SK-N-SH treated with all-trans-retinoic acid at 6 μM for 48 hours (cell line): ENCODE data around the gene SEC23IP.
"Not testable (repeated sequence)": the region's sequence is repeated elsewhere in the genome, so short reads cannot be mapped to it uniquely, and the experiment has no call there.

Source experiments
- ATAC-seq: fragments of 200-7000 bp; cut with Tn5 transposase; 3 replicates; pipeline ENCODE4 v1.9.1; 2020; ENCODE audit warnings: mild to moderate bottlenecking, moderate library complexity
- ARNTL ChIP-seq: fragments of 450-650 bp; formaldehyde crosslinking; IDR thresholded peaks from 2 replicates; pipeline ENCODE4 v1.5.0; 2020; ENCODE audit warnings: low read depth, mild to moderate bottlenecking, moderate library complexity, borderline replicate concordance
- BACH2 ChIP-seq: fragments of 250-450 bp; sonication (Bioruptor Pico); IDR thresholded peaks from 2 replicates; pipeline ENCODE4 v1.9.0; 2021; ENCODE audit warnings: mild to moderate bottlenecking, borderline replicate concordance
- CSDC2 ChIP-seq: fragments of 250-450 bp; sonication (Bioruptor Pico); IDR thresholded peaks from 2 replicates; pipeline ENCODE4 v1.5.0; 2020; ENCODE audit warnings: mild to moderate bottlenecking, moderate library complexity
- ESRRG ChIP-seq: fragments of 250-450 bp; sonication (Bioruptor Pico); IDR thresholded peaks from 2 replicates; pipeline ENCODE4 v1.6.1; 2021; ENCODE audit warnings: mild to moderate bottlenecking
- GLIS3 ChIP-seq: fragments of 250-450 bp; sonication (Bioruptor Pico); IDR thresholded peaks from 2 replicates; pipeline ENCODE4 v1.5.0; 2020; ENCODE audit warnings: mild to moderate bottlenecking, moderate library complexity
- ISL1 ChIP-seq: fragments of 250-450 bp; sonication (Bioruptor Pico); IDR thresholded peaks from 2 replicates; pipeline ENCODE4 v2.1.2; 2022; ENCODE audit warnings: mild to moderate bottlenecking, moderate library complexity
- OSR1 ChIP-seq: fragments of 250-450 bp; sonication (Bioruptor Pico); IDR thresholded peaks from 2 replicates; pipeline ENCODE4 v1.8.0; 2022; ENCODE audit warnings: moderate library complexity, mild to moderate bottlenecking, inconsistent platforms
- PPARA ChIP-seq: fragments of 250-450 bp; sonication (Bioruptor Pico); IDR thresholded peaks from 2 replicates; pipeline ENCODE4 v1.5.0; 2020; ENCODE audit warnings: mild to moderate bottlenecking, borderline replicate concordance
- RARB ChIP-seq: fragments of 250-450 bp; sonication (Bioruptor Pico); IDR thresholded peaks from 2 replicates; pipeline ENCODE4 v1.8.0; 2021; ENCODE audit warnings: mild to moderate bottlenecking, moderate library complexity
- SNAI2 ChIP-seq: fragments of 250-450 bp; sonication (Bioruptor Pico); IDR thresholded peaks from 2 replicates; pipeline ENCODE4 v1.5.0; 2020; ENCODE audit warnings: mild to moderate bottlenecking, moderate library complexity
- TCF4 ChIP-seq: fragments of 250-450 bp; sonication (Bioruptor Pico); IDR thresholded peaks from 2 replicates; pipeline ENCODE4 v1.8.0; 2021; ENCODE audit warnings: mild to moderate bottlenecking, moderate library complexity, borderline replicate concordance
- ZC3H10 ChIP-seq: fragments of 250-450 bp; sonication (Bioruptor Pico); IDR thresholded peaks from 2 replicates; pipeline ENCODE4 v1.5.1; 2021; ENCODE audit warnings: mild to moderate bottlenecking, moderate library complexity
- ZFP3 ChIP-seq: fragments of 250-450 bp; sonication (Bioruptor Pico); IDR thresholded peaks from 2 replicates; pipeline ENCODE4 v1.5.0; 2020; ENCODE audit warnings: mild to moderate bottlenecking, moderate library complexity
- ZFP30 ChIP-seq: fragments of 450-650 bp; formaldehyde crosslinking; IDR thresholded peaks from 2 replicates; pipeline ENCODE4 v1.5.0; 2022; ENCODE audit warnings: mild to moderate bottlenecking, moderate library complexity
- ZNF565 ChIP-seq: fragments of 450-650 bp; formaldehyde crosslinking; conservative IDR thresholded peaks from 2 replicates; pipeline ENCODE4 v1.5.0; 2020; ENCODE audit warnings: low read depth, mild to moderate bottlenecking, moderate library complexity
- ZNF70 ChIP-seq: fragments of 450-650 bp; formaldehyde crosslinking; IDR thresholded peaks from 2 replicates; pipeline ENCODE4 v1.5.0; 2020; ENCODE audit warnings: mild to moderate bottlenecking, moderate library complexity
- ZNF8 ChIP-seq: fragments of 450-650 bp; formaldehyde crosslinking; IDR thresholded peaks from 2 replicates; pipeline ENCODE4 v1.5.0; 2020; ENCODE audit warnings: mild to moderate bottlenecking, moderate library complexity
- TF ChIP-seq, protein P1 (sequence below): fragments of 250-450 bp; sonication (Bioruptor Pico); IDR thresholded peaks from 2 replicates; pipeline ENCODE4 v1.5.1; 2021; ENCODE audit warnings: mild to moderate bottlenecking, moderate library complexity
- TF ChIP-seq, protein P2 (sequence below): fragments of 250-450 bp; sonication (Bioruptor Pico); IDR thresholded peaks from 2 replicates; pipeline ENCODE4 v1.5.1; 2020; ENCODE audit warnings: low read depth, mild to moderate bottlenecking, moderate library complexity
- TF ChIP-seq, protein P3 (sequence below): fragments of 250-450 bp; sonication (Bioruptor Pico); IDR thresholded peaks from 2 replicates; pipeline ENCODE4 v1.8.0; 2021; ENCODE audit warnings: low read depth, mild to moderate bottlenecking, moderate library complexity, borderline replicate concordance
- TF ChIP-seq, protein P4 (sequence below): fragments of 250-450 bp; sonication (Bioruptor Pico); IDR thresholded peaks from 2 replicates; pipeline ENCODE4 v1.5.0; 2020; ENCODE audit warnings: mild to moderate bottlenecking, moderate library complexity
- TF ChIP-seq, protein P5 (sequence below): fragments of 250-450 bp; sonication (Bioruptor Pico); IDR thresholded peaks from 2 replicates; pipeline ENCODE4 v1.8.0; 2020; ENCODE audit warnings: mild to moderate bottlenecking, moderate library complexity, borderline replicate concordance

The SEC23IP gene

DNA sequence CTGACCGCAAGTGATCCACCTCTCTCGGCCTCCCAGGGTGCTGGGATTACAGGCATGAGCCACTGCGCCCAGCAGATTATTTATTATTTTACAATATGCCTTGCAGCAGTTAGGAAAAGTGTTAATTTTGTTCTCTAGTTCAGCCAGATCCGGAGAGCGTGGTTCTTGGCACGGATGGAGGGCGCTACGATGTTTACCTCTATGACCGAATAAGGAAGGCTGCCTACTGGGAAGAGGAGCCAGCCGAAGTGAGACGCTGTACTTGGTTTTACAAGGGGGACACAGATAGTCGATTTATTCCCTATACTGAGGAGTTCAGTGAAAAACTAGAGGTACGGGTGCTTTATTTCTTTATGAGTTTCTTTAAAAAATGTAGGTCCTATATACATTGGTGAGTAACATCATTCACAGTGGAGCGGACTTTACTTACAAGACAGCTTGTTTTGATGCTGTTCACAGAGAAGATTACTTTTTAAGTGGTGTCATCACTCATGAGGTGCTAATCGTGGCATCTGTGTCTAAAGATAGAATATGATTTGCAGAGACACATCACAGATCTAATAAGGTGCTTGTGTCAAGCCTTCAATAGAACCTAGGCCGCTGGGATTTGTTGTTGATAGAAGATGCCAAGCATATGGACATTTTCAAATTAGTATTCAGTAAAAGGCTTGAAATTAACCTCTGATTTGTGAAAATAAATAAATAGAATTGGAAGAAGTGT lies 11.6 kb downstream of the SEC23IP start:
- ATAC-seq, result no peak
- TF ChIP-seq GLIS3, result no peak
- no peak for TF ChIP-seq CSDC2
- TF ChIP-seq, protein P1, sequence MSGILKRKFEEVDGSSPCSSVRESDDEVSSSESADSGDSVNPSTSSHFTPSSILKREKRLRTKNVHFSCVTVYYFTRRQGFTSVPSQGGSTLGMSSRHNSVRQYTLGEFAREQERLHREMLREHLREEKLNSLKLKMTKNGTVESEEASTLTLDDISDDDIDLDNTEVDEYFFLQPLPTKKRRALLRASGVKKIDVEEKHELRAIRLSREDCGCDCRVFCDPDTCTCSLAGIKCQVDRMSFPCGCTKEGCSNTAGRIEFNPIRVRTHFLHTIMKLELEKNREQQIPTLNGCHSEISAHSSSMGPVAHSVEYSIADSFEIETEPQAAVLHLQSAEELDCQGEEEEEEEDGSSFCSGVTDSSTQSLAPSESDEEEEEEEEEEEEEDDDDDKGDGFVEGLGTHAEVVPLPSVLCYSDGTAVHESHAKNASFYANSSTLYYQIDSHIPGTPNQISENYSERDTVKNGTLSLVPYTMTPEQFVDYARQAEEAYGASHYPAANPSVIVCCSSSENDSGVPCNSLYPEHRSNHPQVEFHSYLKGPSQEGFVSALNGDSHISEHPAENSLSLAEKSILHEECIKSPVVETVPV (CRISPR knock-in tag), result no peak
- TF ChIP-seq ISL1, result no peak
- TF ChIP-seq BACH2, result no peak
- TF ChIP-seq RARB, result no peak
- TF ChIP-seq ZC3H10 (CRISPR knock-in tag), result no peak
- TF ChIP-seq OSR1 (CRISPR knock-in tag), result no peak
- no peak for TF ChIP-seq ZFP3 (CRISPR knock-in tag)
- TF ChIP-seq, protein P2, sequence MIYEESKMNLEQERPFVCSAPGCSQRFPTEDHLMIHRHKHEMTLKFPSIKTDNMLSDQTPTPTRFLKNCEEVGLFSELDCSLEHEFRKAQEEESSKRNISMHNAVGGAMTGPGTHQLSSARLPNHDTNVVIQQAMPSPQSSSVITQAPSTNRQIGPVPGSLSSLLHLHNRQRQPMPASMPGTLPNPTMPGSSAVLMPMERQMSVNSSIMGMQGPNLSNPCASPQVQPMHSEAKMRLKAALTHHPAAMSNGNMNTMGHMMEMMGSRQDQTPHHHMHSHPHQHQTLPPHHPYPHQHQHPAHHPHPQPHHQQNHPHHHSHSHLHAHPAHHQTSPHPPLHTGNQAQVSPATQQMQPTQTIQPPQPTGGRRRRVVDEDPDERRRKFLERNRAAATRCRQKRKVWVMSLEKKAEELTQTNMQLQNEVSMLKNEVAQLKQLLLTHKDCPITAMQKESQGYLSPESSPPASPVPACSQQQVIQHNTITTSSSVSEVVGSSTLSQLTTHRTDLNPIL, result no peak
- TF ChIP-seq, protein P3, sequence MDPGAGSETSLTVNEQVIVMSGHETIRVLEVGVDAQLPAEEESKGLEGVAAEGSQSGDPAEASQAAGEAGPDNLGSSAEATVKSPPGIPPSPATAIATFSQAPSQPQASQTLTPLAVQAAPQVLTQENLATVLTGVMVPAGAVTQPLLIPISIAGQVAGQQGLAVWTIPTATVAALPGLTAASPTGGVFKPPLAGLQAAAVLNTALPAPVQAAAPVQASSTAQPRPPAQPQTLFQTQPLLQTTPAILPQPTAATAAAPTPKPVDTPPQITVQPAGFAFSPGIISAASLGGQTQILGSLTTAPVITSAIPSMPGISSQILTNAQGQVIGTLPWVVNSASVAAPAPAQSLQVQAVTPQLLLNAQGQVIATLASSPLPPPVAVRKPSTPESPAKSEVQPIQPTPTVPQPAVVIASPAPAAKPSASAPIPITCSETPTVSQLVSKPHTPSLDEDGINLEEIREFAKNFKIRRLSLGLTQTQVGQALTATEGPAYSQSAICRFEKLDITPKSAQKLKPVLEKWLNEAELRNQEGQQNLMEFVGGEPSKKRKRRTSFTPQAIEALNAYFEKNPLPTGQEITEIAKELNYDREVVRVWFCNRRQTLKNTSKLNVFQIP (CRISPR knock-in tag), result no peak
- TF ChIP-seq, protein P4, sequence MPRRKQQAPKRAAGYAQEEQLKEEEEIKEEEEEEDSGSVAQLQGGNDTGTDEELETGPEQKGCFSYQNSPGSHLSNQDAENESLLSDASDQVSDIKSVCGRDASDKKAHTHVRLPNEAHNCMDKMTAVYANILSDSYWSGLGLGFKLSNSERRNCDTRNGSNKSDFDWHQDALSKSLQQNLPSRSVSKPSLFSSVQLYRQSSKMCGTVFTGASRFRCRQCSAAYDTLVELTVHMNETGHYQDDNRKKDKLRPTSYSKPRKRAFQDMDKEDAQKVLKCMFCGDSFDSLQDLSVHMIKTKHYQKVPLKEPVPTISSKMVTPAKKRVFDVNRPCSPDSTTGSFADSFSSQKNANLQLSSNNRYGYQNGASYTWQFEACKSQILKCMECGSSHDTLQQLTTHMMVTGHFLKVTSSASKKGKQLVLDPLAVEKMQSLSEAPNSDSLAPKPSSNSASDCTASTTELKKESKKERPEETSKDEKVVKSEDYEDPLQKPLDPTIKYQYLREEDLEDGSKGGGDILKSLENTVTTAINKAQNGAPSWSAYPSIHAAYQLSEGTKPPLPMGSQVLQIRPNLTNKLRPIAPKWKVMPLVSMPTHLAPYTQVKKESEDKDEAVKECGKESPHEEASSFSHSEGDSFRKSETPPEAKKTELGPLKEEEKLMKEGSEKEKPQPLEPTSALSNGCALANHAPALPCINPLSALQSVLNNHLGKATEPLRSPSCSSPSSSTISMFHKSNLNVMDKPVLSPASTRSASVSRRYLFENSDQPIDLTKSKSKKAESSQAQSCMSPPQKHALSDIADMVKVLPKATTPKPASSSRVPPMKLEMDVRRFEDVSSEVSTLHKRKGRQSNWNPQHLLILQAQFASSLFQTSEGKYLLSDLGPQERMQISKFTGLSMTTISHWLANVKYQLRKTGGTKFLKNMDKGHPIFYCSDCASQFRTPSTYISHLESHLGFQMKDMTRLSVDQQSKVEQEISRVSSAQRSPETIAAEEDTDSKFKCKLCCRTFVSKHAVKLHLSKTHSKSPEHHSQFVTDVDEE (CRISPR knock-in tag), result no peak
- TF ChIP-seq SNAI2 (CRISPR knock-in tag), result no peak
- TF ChIP-seq ZNF8, result no peak
- no peak for TF ChIP-seq ZNF565 (CRISPR knock-in tag)
- TF ChIP-seq ZFP30, result no peak
- no peak for TF ChIP-seq ARNTL (CRISPR knock-in tag)
- TF ChIP-seq ESRRG, result no peak
- TF ChIP-seq PPARA, result no peak

DNA sequence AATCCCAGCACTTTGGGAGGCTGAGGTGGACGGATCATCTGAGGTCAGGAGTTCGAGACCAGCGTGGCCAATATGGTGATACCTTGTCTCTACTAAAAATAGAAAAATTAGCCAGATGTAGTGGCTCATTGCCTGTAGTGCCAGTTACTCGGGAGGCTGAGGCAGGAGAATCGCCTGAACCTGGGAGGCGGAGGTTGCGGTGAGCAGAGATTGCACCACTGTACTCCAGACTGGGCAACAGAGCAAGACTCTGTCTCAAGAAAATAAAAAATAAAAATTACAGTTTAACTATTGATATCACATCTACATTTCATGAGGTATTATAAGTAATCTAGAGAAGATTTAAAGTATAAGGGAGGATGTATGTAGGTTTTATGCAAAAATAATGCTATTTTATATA lies 15.2 kb downstream of the SEC23IP start:
- not testable (repeated sequence) for ATAC-seq

DNA sequence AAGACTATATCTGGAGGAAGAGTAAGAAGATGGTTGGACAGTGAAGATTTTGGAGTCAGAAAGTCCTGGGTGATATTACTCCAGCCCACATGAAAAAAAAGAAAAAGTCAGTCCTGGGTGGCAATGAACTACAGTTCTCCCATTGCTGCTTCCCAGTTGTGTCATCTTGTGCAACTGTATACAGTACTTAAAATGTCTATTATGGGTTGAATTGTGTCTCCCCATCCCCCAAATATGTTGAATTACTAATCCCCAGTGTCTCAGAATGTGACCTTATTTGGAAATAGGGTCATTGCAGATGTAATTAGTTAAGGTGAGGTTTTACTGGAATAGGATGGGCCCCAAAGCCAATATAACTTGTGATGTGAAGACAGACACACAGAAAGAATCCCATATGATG lies 15.6 kb downstream of the SEC23IP start:
- ATAC-seq, result no peak
- no peak for TF ChIP-seq ISL1
- no peak for TF ChIP-seq CSDC2
- no peak for TF ChIP-seq RARB
- no peak for TF ChIP-seq TCF4 (CRISPR knock-in tag)
- TF ChIP-seq ZNF70 (CRISPR knock-in tag), result no peak
- no peak for TF ChIP-seq OSR1 (CRISPR knock-in tag)
- TF ChIP-seq SNAI2 (CRISPR knock-in tag), result no peak
- TF ChIP-seq ZFP3 (CRISPR knock-in tag), result no peak
- TF ChIP-seq, protein P5, sequence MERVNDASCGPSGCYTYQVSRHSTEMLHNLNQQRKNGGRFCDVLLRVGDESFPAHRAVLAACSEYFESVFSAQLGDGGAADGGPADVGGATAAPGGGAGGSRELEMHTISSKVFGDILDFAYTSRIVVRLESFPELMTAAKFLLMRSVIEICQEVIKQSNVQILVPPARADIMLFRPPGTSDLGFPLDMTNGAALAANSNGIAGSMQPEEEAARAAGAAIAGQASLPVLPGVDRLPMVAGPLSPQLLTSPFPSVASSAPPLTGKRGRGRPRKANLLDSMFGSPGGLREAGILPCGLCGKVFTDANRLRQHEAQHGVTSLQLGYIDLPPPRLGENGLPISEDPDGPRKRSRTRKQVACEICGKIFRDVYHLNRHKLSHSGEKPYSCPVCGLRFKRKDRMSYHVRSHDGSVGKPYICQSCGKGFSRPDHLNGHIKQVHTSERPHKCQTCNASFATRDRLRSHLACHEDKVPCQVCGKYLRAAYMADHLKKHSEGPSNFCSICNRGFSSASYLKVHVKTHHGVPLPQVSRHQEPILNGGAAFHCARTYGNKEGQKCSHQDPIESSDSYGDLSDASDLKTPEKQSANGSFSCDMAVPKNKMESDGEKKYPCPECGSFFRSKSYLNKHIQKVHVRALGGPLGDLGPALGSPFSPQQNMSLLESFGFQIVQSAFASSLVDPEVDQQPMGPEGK, result no peak
- no peak for TF ChIP-seq GLIS3
- TF ChIP-seq ZNF8, result no peak
- no peak for TF ChIP-seq BACH2
- no peak for TF ChIP-seq ZC3H10 (CRISPR knock-in tag)
- TF ChIP-seq, protein P2, result no peak
- TF ChIP-seq ZFP30, result no peak
